A549 (cell line): ENCODE results near the gene RAD54L. TPM values are rescaled to one million over a fixed set of nuclear protein-coding genes. Genes with fewer than 3 reads are reported as not detected.

Experiments
- ATAC-seq, 2 experiments: fragments of 200-7000 bp in 1 of 2; fragments of >200 bp in 1 of 2; cut with Nextera tagmentation in 1 of 2; cut with Tn5 transposase in 1 of 2; 3 replicates each; pipeline versions ENCODE4 v1.8.0 to v1.9.1; 2018 to 2020; ENCODE audit warnings: mild to moderate bottlenecking in 1 of 2, moderate library complexity in 1 of 2
- CTCF ChIA-PET: fragments of 300-600 bp; sonication (Branson Sonifier 250); formaldehyde crosslinking; extraction: SDS; loops from one replicate; lab custom pipeline; 2021; ENCODE audit warnings: antibody characterized with exemption, inconsistent platforms; lab: Yijun Ruan, JAX
- POLR2A ChIA-PET: fragments of 350-600 bp; formaldehyde crosslinking; extraction: SDS; loops from one replicate; lab custom pipeline; 2021; ENCODE audit warnings: antibody characterized with exemption, inconsistent platforms; lab: Yijun Ruan, JAX
- DNase-seq, 2 experiments: peaks; one replicate each; pipeline versions ENCODE4 v3.0.0 to v3.0.0-alpha.2; 2011 to 2016; ENCODE audit warnings: low read depth in 1 of 2, low spot score in 1 of 2
- FAIRE-seq: peaks from 2 replicates; lab custom pipeline; 2011; peaks lifted over from hg19 to GRCh38; lab: Jason Lieb, UNC
- H3K27ac ChIP-seq, 2 experiments: fragments of >200 bp; sonication (Bioruptor Twin); formaldehyde crosslinking; 3 replicates each; pipeline ENCODE4 v1.5.1; 2016 to 2017
- H3K4me1 ChIP-seq: fragments of >200 bp; sonication (Bioruptor Twin); formaldehyde crosslinking; 3 replicates; pipeline ENCODE4 v1.6.1; 2016
- H3K4me2 ChIP-seq: fragments of >200 bp; sonication (Bioruptor Twin); formaldehyde crosslinking; 3 replicates; pipeline ENCODE4 v1.6.1; 2016
- H3K4me3 ChIP-seq: fragments of >200 bp; sonication (Bioruptor Twin); formaldehyde crosslinking; 3 replicates; pipeline ENCODE4 v1.5.1; 2016
- H3K9me3 ChIP-seq: fragments of >200 bp; sonication (Bioruptor Twin); formaldehyde crosslinking; 3 replicates; pipeline ENCODE4 v1.6.1; 2016
- CBX2 ChIP-seq: fragments of 200-600 bp; sonication (generic); IDR thresholded peaks from 2 replicates; pipeline ENCODE4 v1.6.1; 2016; ENCODE audit warnings: low read depth, mild to moderate bottlenecking, borderline replicate concordance
- CEBPB ChIP-seq, 2 experiments: fragments of >200 bp in 1 of 2; sonication (Bioruptor Twin) in 1 of 2; formaldehyde crosslinking in 1 of 2; IDR thresholded peaks; 2 replicates each; pipeline ENCODE4 v1.6.1; 2012 to 2016
- CHD2 ChIP-seq: fragments of 150-350 bp; IDR thresholded peaks from 2 replicates; pipeline ENCODE4 v1.6.1; 2014; ENCODE audit warnings: low read length; ENCODE audit not compliant: partially characterized antibody
- EP300 ChIP-seq, 2 experiments: fragments of >200 bp; sonication (Bioruptor Twin); formaldehyde crosslinking; IDR thresholded peaks; 2 replicates in 1 of 2; 3 replicates in 1 of 2; pipeline ENCODE4 v1.6.1; 2016 to 2017
- ESRRA ChIP-seq: fragments of 150-350 bp; IDR thresholded peaks from 2 replicates; pipeline ENCODE4 v1.6.1; 2014; ENCODE audit warnings: mild to moderate bottlenecking, low read length, borderline replicate concordance
- FOSB ChIP-seq: fragments of 250-450 bp; sonication (Bioruptor Pico); IDR thresholded peaks from 2 replicates; pipeline ENCODE4 v1.5.0; 2020; ENCODE audit warnings: mild to moderate bottlenecking, moderate library complexity
- FOXS1 ChIP-seq: fragments of 250-450 bp; sonication (Bioruptor Pico); IDR thresholded peaks from 2 replicates; pipeline ENCODE4 v1.5.0; 2020; ENCODE audit warnings: mild to moderate bottlenecking, moderate library complexity
- MAFK ChIP-seq: fragments of 450-650 bp; IDR thresholded peaks from 2 replicates; pipeline ENCODE4 v1.6.1; 2014; ENCODE audit not compliant: partially characterized antibody
- MAZ ChIP-seq: fragments of 150-350 bp; IDR thresholded peaks from 2 replicates; pipeline ENCODE4 v1.6.1; 2014; ENCODE audit warnings: antibody characterized with exemption, low read depth, low read length, borderline replicate concordance
- NFE2L2 ChIP-seq: fragments of 150-350 bp; conservative IDR thresholded peaks from 2 replicates; pipeline ENCODE4 v1.6.1; 2014; ENCODE audit warnings: low read length
- RARB ChIP-seq: fragments of 250-450 bp; sonication (Bioruptor Pico); IDR thresholded peaks from 2 replicates; pipeline ENCODE4 v1.8.0; 2021; ENCODE audit warnings: mild to moderate bottlenecking, moderate library complexity
- RFX5 ChIP-seq: fragments of 450-650 bp; IDR thresholded peaks from 2 replicates; pipeline ENCODE4 v1.7.1; 2014; ENCODE audit warnings: antibody characterized with exemption, mild to moderate bottlenecking, moderate library complexity
- TP53 ChIP-seq: fragments of 250-450 bp; sonication (Bioruptor Pico); IDR thresholded peaks from 2 replicates; pipeline ENCODE4 v1.5.0; 2021; ENCODE audit warnings: mild to moderate bottlenecking, moderate library complexity
- ZFP36 ChIP-seq: fragments of 450-650 bp; IDR thresholded peaks from 2 replicates; pipeline ENCODE4 v1.6.1; 2014; ENCODE audit warnings: borderline replicate concordance; ENCODE audit not compliant: partially characterized antibody
- WGBS: methylation state at CpG from one replicate; pipeline ENCODE4 v1.1.6; 2017; ENCODE audit errors: missing lambda C conversion rate; 5-methylcytosine and 5-hydroxymethylcytosine counted together
- polyA plus RNA-seq, 4 experiments: library from polyadenylated mRNA; depleted of rRNA in 3 of 4; stranded (reverse); fragments of >200 nt; fragmentation: RNase III in 1 of 4; extraction: RNeasy Plus Mini Kit Qiagen cat#74134 plus additional on column Dnase treatment in 1 of 4; gene quantifications; 2 replicates in 3 of 4; 3 replicates in 1 of 4; pipeline ENCODE4 v1.2.3, GENCODE V29; 2011 to 2017
- TF ChIP-seq, protein P1 (sequence below): fragments of 200-600 bp; sonication (generic); IDR thresholded peaks from 2 replicates; pipeline ENCODE4 v1.6.1; 2016; ENCODE audit warnings: antibody characterized with exemption, mild to moderate bottlenecking, moderate library complexity
- TF ChIP-seq, protein P2 (sequence below): fragments of 450-650 bp; IDR thresholded peaks from 2 replicates; pipeline ENCODE4 v1.6.1; 2014; ENCODE audit warnings: antibody characterized with exemption
- TF ChIP-seq, protein P3 (sequence below): IDR thresholded peaks from 2 replicates; pipeline ENCODE4 v1.6.1; 2012; ENCODE audit warnings: low read depth, borderline replicate concordance
- TF ChIP-seq, protein P4 (sequence below): fragments of 250-450 bp; sonication (Bioruptor Pico); IDR thresholded peaks from 2 replicates; pipeline ENCODE4 v1.5.0; 2020; ENCODE audit warnings: low read depth, mild to moderate bottlenecking, moderate library complexity
- TF ChIP-seq, protein P5 (sequence below): IDR thresholded peaks from 2 replicates; pipeline ENCODE4 v1.6.1; 2012
- TF ChIP-seq, protein P6 (sequence below): fragments of 250-450 bp; sonication (Bioruptor Pico); IDR thresholded peaks from 2 replicates; pipeline ENCODE4 v1.5.0; 2021; ENCODE audit warnings: mild to moderate bottlenecking, moderate library complexity, borderline replicate concordance
- TF ChIP-seq, protein P7 (sequence below): fragments of 150-350 bp; IDR thresholded peaks from 2 replicates; pipeline ENCODE4 v1.6.1; 2014; ENCODE audit warnings: low read depth, mild to moderate bottlenecking, low read length

Gene RAD54L
- polyA plus RNA-seq, 2 of the 4 experiments (the other 2 are of a cell fraction): 10.9 to 14.0 TPM

DNA sequence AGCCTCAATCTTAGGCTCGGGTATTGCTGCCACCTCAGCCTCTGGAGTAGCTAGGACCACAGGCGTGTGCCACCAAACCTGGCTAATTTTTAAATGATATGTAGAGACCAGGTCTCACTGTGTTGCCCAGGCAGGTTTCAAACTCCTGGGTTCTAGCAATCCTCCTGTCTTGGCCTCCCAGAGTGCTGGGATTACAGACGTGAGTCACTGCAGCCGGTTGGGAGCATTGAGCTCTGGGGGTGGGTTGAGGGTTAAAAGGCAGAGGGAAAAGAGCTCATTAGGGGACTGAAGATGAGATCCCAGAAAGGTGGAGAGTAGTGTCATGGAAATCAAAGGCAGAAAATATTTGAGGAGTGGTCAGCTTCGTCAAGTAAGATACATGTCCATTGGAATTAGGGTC lies 7.1 kb downstream of the RAD54L start (continued):
- TF ChIP-seq, protein P1, sequence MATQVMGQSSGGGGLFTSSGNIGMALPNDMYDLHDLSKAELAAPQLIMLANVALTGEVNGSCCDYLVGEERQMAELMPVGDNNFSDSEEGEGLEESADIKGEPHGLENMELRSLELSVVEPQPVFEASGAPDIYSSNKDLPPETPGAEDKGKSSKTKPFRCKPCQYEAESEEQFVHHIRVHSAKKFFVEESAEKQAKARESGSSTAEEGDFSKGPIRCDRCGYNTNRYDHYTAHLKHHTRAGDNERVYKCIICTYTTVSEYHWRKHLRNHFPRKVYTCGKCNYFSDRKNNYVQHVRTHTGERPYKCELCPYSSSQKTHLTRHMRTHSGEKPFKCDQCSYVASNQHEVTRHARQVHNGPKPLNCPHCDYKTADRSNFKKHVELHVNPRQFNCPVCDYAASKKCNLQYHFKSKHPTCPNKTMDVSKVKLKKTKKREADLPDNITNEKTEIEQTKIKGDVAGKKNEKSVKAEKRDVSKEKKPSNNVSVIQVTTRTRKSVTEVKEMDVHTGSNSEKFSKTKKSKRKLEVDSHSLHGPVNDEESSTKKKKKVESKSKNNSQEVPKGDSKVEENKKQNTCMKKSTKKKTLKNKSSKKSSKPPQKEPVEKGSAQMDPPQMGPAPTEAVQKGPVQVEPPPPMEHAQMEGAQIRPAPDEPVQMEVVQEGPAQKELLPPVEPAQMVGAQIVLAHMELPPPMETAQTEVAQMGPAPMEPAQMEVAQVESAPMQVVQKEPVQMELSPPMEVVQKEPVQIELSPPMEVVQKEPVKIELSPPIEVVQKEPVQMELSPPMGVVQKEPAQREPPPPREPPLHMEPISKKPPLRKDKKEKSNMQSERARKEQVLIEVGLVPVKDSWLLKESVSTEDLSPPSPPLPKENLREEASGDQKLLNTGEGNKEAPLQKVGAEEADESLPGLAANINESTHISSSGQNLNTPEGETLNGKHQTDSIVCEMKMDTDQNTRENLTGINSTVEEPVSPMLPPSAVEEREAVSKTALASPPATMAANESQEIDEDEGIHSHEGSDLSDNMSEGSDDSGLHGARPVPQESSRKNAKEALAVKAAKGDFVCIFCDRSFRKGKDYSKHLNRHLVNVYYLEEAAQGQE: no peak
- TF ChIP-seq, protein P2, sequence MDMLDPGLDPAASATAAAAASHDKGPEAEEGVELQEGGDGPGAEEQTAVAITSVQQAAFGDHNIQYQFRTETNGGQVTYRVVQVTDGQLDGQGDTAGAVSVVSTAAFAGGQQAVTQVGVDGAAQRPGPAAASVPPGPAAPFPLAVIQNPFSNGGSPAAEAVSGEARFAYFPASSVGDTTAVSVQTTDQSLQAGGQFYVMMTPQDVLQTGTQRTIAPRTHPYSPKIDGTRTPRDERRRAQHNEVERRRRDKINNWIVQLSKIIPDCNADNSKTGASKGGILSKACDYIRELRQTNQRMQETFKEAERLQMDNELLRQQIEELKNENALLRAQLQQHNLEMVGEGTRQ: no peak
- no peak for TF ChIP-seq EP300 (IDR thresholded peaks at IDR 0.05)

DNA sequence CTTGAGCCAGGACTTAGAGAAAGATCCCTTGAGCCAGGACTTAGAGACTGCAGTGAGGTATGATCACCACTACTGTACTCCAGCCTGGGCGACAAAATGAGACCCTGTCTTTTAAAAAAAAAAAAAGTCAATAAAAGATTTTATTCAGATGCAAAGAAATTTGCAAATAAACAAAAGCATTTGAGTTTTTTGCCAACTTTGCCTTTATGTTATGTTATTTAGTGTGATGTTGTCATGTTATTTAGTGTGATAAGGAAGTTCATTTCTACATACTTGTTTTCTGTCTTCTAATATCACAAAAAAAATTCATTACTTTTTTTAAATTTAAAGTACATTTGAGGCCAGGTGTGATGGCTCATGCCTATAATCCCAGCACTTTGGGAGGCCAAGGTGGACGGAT lies 9.0 kb downstream of the RAD54L start:
- TF ChIP-seq MAZ (no peak), TP53 (CRISPR knock-in tag) (no peak), ZFP36 (no peak), CBX2 (no peak), FOSB (CRISPR knock-in tag) (no peak), MAFK (no peak), NFE2L2 (no peak), CHD2 (no peak), RARB (CRISPR knock-in tag) (no peak), ESRRA (no peak), CEBPB (IDR thresholded peaks at IDR 0.05) (no peak), RFX5 (no peak), FOXS1 (CRISPR knock-in tag) (no peak)
- TF ChIP-seq, protein P3, sequence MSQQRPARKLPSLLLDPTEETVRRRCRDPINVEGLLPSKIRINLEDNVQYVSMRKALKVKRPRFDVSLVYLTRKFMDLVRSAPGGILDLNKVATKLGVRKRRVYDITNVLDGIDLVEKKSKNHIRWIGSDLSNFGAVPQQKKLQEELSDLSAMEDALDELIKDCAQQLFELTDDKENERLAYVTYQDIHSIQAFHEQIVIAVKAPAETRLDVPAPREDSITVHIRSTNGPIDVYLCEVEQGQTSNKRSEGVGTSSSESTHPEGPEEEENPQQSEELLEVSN: no peak
- TF ChIP-seq, protein P4, sequence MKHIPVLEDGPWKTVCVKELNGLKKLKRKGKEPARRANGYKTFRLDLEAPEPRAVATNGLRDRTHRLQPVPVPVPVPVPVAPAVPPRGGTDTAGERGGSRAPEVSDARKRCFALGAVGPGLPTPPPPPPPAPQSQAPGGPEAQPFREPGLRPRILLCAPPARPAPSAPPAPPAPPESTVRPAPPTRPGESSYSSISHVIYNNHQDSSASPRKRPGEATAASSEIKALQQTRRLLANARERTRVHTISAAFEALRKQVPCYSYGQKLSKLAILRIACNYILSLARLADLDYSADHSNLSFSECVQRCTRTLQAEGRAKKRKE (CRISPR knock-in tag): no peak
- TF ChIP-seq, protein P5, sequence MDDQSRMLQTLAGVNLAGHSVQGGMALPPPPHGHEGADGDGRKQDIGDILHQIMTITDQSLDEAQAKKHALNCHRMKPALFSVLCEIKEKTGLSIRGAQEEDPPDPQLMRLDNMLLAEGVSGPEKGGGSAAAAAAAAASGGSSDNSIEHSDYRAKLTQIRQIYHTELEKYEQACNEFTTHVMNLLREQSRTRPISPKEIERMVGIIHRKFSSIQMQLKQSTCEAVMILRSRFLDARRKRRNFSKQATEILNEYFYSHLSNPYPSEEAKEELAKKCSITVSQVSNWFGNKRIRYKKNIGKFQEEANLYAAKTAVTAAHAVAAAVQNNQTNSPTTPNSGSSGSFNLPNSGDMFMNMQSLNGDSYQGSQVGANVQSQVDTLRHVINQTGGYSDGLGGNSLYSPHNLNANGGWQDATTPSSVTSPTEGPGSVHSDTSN: no peak
- TF ChIP-seq, protein P6, sequence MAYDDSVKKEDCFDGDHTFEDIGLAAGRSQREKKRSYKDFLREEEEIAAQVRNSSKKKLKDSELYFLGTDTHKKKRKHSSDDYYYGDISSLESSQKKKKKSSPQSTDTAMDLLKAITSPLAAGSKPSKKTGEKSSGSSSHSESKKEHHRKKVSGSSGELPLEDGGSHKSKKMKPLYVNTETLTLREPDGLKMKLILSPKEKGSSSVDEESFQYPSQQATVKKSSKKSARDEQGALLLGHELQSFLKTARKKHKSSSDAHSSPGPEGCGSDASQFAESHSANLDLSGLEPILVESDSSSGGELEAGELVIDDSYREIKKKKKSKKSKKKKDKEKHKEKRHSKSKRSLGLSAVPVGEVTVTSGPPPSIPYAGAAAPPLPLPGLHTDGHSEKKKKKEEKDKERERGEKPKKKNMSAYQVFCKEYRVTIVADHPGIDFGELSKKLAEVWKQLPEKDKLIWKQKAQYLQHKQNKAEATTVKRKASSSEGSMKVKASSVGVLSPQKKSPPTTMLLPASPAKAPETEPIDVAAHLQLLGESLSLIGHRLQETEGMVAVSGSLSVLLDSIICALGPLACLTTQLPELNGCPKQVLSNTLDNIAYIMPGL: no peak
- TF ChIP-seq, protein P7, sequence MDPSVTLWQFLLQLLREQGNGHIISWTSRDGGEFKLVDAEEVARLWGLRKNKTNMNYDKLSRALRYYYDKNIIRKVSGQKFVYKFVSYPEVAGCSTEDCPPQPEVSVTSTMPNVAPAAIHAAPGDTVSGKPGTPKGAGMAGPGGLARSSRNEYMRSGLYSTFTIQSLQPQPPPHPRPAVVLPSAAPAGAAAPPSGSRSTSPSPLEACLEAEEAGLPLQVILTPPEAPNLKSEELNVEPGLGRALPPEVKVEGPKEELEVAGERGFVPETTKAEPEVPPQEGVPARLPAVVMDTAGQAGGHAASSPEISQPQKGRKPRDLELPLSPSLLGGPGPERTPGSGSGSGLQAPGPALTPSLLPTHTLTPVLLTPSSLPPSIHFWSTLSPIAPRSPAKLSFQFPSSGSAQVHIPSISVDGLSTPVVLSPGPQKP: no peak
- CTCF ChIA-PET: no interaction called here

More for the DNA sequence above, 9.0 kb downstream of the RAD54L start:
- DNase-seq: no peak
- H3K27ac ChIP-seq: no peak overlapping the region
- H3K9me3 ChIP-seq: no peaks in the 10 kb centered on the region
- FAIRE-seq: no peak
- no peak for ATAC-seq
- no peak overlapping the region for H3K4me2 ChIP-seq
- 98% methylated on average over 2 of the region's 2 CpGs for WGBS
- POLR2A ChIA-PET: no interaction called here
- no peak overlapping the region for H3K4me3 ChIP-seq
- no peaks in the 10 kb centered on the region for H3K4me1 ChIP-seq
